NCI-H146 treated with DMSO at 0.1 percent for 48 hours (cell line): ENCODE results near the gene KIAA1671.
A peak's percentile ranks its signal among the peaks of the same experiment; 100 is the strongest.
"Not testable (repeated sequence)": the region's sequence is repeated elsewhere in the genome, so short reads cannot be mapped to it uniquely, and the experiment has no call there.

Experiments
- DNase-seq: peaks from one replicate; lab custom pipeline; 2025; ENCODE audit not compliant: unreplicated experiment; lab: John Stamatoyannopoulos, UW

The KIAA1671 gene

DNA sequence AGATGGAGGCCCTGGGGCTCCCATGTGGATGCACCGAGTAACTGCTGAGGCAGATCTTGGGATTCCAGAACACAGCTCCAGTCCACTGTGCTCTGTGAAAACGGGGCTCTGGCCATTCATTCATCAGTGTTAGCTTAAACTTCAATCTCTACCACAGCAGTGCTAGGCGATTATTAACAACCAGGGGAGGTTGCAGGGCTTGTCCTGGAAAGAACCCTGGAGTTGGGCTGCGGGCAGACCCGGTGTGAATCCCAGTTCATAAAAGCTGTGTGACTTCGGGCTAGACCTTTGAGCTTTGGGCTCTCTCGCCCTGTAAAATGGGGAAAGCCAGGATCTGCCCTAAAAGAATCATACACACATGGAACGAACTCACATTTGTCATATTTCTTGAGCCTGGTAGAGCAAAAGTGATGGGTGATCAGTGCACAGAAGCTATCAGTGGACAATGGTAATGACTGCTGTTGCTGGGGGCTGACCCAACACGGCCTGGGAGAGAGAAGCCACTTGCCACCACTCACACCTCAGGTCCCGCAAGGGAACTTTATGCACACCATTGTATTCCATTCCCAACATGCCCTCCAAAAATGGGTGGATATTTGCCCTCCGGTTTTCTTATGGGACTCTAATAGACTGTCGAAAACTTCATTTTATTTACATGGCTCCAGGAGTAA lies 231.6 kb downstream of the KIAA1671 start:
- DNase-seq = no peak

DNA sequence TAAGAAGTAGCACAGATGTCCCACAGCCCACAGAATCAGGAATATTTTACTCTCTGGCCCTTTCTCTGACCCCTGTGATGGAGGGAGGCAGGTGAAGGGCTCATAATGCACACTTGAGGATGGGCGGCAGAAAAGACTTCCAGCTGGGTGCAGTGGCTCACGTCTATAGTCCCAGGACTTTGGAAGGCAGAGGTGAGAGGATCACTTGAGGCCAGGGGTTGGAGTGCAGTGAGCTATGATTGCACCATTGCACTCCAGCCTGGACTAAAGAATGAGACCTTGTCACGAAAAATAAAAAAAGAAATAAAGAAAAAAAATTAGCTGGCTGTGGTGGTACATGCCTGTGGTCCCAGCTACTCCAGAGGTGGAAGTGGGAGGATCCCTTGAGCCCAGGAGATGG lies 233.6 kb downstream of the KIAA1671 start:
- no peak for DNase-seq

DNA sequence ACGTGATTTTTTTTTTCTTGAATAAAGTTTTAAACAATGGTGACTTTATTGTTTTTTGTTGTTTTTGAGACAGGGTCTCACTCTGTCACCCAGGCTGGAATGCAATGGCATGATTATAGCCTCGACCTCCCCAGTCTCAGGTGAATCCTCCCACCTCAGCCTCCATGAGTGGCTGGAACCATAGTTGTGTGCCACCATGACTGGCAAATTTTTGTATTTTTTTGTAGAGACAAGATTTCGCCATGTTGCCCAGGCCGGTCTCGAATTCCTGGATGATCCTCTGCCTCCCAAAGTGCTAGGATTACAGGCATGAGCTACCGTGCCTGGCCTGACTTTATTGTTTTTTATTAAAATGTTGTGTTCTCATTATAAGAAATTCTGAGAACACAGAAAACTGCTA lies 235.0 kb downstream of the KIAA1671 start:
- no peak for DNase-seq

DNA sequence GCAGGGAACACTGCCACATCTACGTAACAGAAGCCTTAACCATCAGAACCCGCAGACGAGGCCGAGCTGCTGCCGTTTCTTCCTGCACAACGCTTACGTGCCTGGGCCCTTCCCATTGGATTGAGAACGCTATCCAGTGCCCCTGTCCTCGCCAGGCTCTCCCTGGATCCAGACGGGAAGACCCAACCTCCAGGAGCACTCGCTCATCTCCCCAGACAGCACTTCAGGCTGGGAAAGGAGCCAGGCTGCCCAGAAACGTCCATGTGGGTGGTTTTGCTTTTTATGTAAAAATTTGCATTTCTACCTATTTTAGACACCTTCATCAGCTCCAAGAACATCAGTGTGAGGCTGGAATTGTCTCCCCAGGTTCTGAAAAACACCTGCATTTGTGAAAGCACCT lies 239.9 kb downstream of the KIAA1671 start:
- DNase-seq = no peak

DNA sequence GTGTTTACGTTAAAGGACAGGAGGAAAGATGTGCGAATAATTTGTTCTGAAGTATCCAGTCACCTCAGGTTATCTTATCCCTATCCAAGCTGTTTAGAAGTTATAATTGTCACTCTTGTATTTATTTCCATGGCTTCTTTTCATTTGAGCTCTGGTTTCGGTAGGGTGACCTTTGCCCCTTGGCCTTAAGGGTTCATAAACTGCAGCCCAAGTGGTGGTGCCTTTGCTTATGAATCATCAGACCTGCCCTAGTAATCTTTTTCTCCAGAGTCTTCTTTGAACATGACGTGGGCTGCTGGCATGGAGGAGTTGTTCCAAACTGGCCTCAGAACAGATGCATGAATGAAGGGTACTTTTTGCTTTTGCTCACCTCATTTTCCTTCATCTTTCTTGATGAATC lies 240.6 kb downstream of the KIAA1671 start:
- DNase-seq = no peak

DNA sequence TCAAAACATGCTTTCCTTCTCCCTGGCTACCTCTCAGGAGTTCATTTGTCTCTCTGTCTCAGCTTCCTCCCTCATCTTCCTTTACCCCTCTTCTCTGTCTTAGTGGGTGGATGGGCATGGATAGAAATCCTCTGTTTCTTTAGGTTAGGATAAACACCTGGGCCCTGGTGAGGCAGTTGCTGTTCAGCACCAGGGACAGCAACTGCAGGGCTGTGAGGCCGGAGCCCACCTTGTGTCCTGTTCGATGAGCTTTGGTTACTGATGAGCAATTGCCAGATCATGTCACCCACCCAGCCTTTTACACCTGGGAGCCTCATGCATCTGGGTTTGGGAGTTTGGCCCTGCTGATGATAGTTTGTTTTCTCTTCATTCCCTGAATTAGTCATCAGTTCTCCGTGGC lies 241.0 kb downstream of the KIAA1671 start:
- no peak for DNase-seq

DNA sequence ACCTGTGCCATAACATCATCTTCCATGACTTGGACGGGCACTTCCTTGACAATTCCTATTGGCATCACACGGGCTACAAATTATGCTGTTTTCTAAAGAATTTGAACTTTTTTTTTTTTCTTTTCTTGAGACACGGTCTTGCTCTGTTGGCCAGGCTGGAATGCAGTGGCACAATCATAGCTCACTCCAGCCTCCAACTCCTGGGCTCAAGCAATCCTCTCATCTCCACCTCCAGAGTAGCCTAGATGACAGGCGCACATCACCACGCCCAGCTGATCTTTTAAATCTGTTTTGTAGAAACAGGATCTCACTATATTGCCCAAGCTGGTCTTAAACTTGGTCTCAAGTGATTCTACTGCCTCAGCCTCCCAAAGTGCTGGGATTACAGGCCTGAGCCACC lies 243.8 kb downstream of the KIAA1671 start:
- DNase-seq = no peak

DNA sequence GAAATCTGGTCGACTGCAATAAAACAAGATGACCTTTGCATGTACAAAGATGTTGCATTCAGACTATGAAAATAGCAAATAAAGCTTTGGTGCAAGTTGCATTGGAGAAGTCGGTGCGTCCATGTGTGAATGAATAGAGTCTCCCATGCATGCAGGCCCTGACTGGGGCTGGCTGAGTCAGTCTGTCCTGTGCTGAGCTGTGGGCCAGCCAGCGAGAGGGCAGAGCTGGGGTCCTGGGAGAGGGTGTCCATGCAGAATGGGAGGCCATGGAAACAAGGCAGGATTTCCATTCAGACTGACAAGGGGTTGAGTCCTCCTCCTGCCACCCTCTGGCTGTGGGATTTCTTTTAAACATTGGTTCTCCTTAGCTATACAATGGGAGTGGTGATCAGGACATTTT lies 244.8 kb downstream of the KIAA1671 start:
- no peak for DNase-seq

DNA sequence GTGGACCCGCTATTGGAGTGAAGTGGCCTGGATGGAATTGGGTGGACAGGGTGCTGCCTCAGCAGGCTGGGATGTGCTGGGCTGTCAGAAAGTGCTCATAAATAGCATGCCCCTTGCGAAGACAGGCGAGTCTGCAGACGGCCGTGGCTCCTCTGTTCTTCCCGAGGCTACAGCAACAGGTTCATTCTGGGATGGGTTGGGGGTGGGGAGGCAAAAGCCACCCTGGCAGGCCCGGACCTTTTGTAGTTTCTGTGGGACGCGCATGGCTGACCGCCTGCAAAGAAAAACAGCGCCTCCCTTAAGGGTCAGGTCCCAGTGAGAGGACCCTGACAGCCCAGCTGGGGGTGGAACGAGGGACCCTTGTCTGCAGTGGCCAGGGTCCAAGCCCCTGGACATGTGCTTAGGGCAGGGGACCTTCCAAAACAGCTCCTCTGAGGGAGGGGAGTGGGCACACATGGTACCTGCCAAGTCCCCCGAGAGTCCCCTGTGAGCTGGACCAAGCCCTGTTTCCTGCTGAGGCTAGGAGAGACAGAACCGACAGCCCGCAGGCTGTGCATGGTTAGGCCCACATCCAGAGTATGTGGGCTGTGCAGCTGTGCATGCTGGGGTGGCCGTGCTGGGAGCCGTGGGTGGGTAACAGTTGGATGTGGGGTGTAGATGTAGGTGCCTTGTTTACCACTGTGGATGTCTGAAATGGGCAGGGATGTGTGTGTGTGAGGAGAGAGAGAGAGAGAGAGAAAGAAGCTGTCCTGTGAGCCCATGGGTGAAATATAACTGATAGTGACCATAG lies 247.4 kb downstream of the KIAA1671 start, which contains the start of gene CRYBB3:
TSS of gene CRYBB3 (plus strand) at position 128 of the 790 bp plus-strand sequence. CDS start 1,539 bp downstream, outside the sequence.
- no peak for DNase-seq

DNA sequence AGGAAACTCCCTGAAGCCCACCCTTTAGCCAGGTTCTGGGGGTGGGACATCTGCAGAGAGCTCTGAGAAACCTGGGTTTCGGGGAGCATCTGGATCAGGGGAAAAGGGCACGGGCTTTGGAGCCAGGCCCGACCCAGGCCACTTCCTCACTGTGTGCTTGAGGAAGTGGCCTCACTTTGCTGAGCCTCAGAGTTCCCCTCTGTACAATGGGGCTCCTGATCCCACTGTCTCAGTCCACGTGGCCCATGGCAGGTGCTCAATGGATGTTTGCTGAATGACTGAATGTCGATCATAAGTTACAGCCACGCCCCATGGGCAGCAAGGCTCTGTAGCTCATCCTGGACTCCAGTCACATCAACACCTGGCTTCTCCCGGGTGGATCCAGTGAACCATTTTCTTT lies 248.5 kb downstream of the KIAA1671 start:
- no peak for DNase-seq

DNA sequence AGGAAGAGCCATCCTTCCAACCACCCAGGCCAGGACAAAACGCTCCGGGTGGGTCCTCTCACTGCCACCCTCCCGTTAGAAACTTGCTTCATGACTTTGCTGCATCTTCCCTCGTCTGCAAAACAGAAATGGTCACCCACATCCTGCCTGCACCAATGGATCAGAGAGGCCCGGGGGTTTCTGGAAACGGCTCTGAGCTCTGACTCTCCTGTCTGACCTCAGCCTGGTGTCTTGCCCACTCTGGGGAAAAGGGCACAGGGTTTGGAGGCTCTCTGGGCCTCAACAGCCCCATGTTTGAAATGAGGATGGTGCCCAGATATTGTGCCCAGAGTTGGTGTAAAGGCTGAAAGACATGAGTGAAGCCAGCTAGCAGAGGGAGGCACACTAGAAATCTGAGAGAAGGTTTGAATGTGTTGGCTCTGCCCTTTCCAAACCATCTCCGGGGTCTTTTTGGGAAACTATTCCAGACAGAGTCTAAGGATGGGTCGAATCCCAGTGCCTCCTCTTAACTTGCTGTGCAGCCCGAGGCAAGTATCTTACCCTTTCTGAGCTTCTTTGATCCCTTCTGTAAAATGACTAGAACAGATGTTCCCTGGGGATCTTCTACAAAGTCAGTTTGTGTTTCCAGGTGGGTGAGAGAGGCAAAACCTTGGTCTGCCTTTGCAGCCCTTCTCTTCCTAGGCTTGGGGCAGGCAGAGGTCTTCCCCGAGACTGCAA lies 249.2 kb downstream of the KIAA1671 start:
- no peak for DNase-seq

DNA sequence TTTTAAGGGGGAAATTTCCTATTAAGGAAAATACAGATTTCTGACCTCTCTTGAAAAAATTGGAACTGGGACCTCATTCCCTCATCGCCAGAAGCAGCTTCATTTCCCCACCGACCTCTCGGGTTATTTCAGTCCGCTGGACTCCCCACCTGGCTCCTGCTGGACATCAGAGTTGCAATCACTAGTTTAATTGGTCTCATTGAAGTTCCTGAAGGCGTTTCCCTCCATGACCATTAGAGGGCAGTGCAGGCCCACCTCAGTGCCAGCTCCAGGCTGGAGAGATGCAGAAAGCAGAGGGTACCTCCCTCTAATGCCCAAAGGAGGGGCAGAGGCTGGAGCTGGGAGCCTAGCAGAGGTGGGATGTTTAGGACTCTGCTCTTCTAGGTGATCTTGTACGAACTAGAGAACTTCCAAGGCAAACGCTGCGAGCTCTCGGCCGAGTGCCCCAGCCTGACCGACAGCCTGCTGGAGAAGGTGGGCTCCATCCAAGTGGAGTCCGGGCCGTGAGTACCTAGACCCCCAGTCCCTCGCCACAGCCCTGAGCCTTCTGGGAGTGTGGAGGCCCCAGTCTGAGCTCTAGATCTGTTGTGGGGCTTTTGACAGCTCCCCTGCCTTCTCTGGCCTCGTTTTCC lies 249.9 kb downstream of the KIAA1671 start:
- DNase-seq = peak; percentile 21

DNA sequence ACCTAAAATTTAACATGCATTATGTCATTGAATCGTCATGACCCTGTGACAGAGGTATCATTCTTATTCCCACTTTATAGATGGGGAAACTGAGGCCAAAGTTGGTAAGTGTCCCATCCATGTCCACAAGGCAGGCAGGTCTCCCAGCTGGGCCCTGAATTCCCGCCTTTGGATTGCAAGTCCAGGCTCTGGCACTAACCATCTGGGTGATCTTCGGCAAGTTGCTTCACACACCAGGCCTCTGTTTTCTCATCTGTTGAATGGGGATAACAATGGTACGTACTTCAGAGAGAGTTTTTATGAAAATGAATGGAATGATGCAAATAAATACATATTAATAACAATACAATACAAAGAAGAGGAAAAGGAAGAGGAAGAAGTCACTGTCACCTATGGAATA lies 250.6 kb downstream of the KIAA1671 start:
- DNase-seq = no peak

DNA sequence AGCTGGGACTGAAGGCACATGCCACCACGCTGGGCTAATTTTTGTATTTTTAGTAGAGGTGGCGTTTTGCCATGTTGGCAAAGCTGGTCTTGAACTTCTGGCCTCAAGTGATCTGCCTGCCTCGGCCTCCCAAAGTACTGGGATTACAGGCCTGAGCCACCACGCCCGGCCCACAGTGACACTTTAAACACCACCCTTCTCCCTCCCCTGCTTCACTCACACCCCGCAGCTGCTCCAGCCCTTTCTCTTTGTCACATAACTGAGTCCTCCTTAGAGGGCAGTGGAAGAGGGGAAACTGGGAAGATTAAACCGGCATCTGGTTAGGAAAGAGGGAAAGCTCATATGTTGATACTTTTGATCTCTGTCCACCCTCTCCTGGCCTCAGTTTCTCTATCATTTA lies 252.0 kb downstream of the KIAA1671 start:
- DNase-seq = not testable (repeated sequence)

DNA sequence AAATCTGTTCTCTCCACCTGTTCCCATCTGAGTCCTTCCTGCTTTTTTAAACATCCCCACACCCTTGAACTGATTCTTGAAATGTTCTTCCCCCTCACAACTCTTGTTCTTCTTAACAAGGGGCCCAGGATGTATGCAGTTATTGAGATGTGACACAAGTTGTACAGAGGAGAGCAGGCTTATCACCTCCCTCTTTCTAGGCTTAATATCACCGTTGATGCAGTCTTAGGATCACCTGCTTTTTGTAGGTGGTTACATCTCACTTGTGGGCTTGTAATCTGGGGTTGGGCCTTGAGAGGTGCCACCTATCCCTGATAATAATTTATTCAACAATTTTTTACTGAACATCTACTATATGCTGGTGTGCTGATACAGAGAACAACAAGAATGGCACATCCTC lies 253.3 kb downstream of the KIAA1671 start:
- no peak for DNase-seq

DNA sequence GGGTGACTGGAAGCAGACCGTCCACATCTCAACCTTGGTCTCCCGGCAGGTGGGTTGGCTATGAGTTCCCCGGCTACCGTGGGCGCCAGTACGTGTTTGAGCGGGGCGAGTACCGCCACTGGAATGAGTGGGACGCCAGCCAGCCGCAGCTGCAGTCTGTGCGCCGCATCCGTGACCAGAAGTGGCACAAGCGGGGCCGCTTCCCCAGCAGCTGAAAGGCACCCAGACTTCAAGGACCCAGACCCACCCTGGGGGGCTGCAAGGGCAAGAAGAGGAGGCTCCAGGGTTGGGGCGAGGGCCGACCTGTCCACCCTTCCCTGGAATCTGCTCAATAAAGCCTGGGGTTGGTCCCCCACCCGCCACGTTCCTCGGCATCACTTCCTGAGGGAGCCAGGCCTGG lies 254.5 kb downstream of the KIAA1671 start:
- no peak for DNase-seq

DNA sequence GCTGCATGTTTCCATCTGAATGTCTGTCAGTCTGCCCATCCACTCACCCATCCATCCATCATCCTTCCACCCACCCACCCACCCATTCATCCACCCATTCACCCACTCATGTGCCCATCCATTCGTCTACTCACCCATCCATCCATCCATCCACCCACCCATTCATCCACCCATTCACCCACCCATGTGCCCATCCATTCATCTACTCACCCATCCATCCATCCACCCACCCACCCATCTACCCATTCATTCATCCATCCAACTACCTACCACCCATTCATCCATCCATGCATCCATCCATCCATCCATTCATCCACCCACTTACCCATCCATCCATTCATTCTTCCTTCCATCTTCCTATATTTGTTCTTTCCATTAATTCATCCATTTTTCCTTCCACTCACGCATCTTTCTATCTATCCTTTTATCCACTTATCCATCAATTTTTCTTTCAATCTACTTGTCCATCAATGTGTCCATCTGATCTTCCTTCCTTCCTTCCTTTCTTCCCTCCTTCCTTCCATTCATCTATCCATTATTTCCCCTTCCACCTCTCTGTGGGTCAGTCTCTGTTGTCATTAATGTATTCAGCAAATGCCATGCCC lies 255.1 kb downstream of the KIAA1671 start:
- no peak for DNase-seq

DNA sequence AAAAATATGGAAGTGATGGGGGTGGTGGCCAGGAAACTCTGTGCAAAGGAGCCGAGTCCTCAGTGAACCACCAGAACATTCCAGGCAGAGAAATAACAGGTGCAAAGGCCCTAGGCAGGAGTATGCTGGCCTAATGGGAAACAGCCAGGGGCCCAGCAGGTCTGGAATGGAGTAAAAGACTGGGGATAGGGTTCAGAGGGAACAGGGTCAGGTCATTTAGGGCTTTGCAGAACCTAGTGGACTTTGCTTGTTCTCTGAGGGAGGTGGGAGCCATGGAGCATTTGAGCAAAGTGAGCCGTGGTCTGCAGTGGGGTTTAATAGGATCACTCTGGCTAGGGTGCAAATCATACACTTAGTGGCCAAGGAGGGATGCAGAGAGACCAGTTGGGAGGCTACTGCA lies 255.8 kb downstream of the KIAA1671 start:
- no peak for DNase-seq

DNA sequence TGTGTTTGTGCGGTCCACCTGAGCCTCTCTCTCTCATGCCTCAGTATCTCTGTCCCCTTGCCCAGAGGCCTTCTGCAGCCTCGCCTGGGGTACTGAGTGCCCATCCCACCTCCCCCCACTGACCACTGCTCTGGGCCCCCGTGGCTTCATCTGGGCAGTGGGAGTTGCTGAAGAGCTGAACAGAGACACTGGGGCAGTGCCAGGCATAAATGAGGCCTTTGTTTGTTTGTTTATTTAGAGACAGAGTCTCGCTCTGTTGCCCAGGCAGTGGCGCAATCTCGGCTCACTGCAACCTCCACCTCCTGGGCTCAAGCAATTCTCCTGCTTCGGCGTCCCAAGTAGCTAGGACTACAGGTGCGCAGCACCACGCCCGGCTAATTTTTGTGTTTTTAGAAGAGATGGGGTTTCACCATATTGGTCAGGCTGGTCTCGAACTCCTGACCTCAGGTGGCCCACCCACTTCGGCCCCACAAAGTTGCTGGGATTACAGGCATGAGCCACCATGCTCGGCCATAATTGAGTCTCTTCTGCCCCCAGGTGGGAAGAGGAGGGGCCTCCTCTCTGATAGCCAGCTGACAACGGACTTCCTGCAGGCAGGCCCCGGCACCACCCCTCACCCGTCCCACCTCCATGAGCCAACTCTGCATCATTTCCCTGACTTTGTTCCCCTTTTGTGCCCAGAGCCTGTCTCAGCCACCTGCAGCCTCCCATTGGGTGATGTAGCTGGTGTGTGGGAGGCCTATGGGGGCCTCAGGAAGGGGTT lies 256.4 kb downstream of the KIAA1671 start:
- no peak for DNase-seq

DNA sequence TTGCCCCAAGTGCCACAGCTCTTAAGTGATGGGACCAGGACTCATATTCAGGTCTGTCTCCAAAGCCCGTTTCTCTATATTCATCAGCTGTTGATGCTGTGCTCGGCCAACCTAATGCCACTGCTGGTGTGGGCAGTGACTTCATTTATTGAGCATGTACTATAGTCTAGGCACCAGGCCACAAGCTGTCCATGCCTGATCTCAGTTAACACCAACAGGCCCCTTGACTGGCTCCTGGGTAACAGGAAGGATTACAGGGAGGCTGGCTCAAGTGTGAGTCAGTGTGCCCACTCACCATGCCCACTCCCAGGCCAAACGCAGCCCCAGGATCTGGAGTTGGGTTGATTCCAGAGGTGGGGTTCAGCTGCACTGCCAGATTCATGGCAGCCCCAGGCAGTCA lies 258.3 kb downstream of the KIAA1671 start:
- no peak for DNase-seq
